Fibroblast of lung (primary cell): Measurements from ENCODE around the gene ERVV-1.

Experiments
- CTCF ChIP-seq, 2 donors: IDR thresholded peaks in 1 of 2; conservative IDR thresholded peaks in 1 of 2; 1 replicate in 1 of 2; 2 replicates in 1 of 2; pipeline ENCODE4 v1.5.1; 2011 to 2012; ENCODE audit warnings: low read length in 2 of 2, control low read depth in 1 of 2, inconsistent platforms in 1 of 2, low read depth in 1 of 2, mild to moderate bottlenecking in 1 of 2
- EZH2 ChIP-seq: IDR thresholded peaks from 2 replicates; pipeline ENCODE4 v1.5.1; 2012; ENCODE audit warnings: low read length, control low read depth, mild to moderate bottlenecking; ENCODE audit errors: missing control alignments

DNA sequence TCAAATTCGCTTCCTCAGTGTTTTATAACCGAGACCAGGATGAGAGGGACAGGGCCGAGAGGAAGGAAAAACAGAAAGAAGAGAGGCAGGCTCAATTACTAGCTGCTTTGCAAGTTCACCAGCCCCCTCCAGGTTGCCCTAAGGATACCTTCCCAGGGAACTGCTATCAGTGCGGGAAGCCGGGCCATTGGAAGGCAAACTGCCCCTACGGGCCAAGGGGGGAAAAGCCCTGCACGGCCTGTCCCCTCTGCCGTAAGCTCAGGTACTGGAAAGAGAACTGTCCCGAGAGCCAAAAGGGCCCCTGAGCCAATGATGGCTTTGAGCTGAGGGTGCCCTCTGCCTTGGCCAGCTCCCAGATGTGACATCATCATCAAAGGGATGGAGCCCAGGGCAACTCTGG lies 3.2 kb upstream of the ERVV-1 start:
- no peak for TF ChIP-seq CTCF (conservative IDR thresholded peaks at IDR 0.05 in 1 of 2, IDR thresholded peaks at IDR 0.05 in 1 of 2; ENCODE audit: low read depth in 1 of 2, low read length in 2 of 2)
- TF ChIP-seq EZH2, result no peak
